GM23338 (cell line): ENCODE results near the gene NCAPH2. TPM values are rescaled to one million over a fixed set of nuclear protein-coding genes. Genes with fewer than 3 reads are reported as not detected.

Experiments used
- ATAC-seq: fragments of 200-7000 bp; cut with Tn5 transposase; 3 replicates; pipeline ENCODE4 v1.9.1; 2020
- DNase-seq: peaks from one replicate; pipeline ENCODE4 v3.0.0-alpha.2; 2015; ENCODE audit warnings: low spot score
- H2AFZ ChIP-seq: fragments of 200-600 bp; sonication (generic); 2 replicates; pipeline ENCODE4 v1.8.0; 2016; ENCODE audit warnings: antibody characterized with exemption, mild to moderate bottlenecking, moderate library complexity
- H3F3A ChIP-seq: fragments of 200-600 bp; sonication (generic); replicated peaks from 2 replicates; pipeline ENCODE4 v1.8.0; 2017; ENCODE audit warnings: antibody characterized with exemption, mixed run types, low read depth
- H3K27ac ChIP-seq: fragments of 200-600 bp; sonication (generic); 2 replicates; pipeline ENCODE4 v1.6.1; 2016; ENCODE audit warnings: low read depth
- H3K27me3 ChIP-seq: fragments of 200-600 bp; sonication (generic); 2 replicates; pipeline ENCODE4 v1.8.0; 2016; ENCODE audit warnings: mild to moderate bottlenecking, mixed run types, moderate library complexity; ENCODE audit not compliant: insufficient read depth
- H3K36me3 ChIP-seq: fragments of 200-600 bp; sonication (generic); 2 replicates; pipeline ENCODE4 v1.8.0; 2016; ENCODE audit warnings: mild to moderate bottlenecking; ENCODE audit not compliant: insufficient read depth
- H3K4me1 ChIP-seq: fragments of 200-600 bp; sonication (generic); 2 replicates; pipeline ENCODE4 v1.8.0; 2016; ENCODE audit warnings: mild to moderate bottlenecking, moderate library complexity; ENCODE audit not compliant: insufficient read depth
- H3K4me2 ChIP-seq: fragments of 200-600 bp; sonication (generic); 2 replicates; pipeline ENCODE4 v1.7.1; 2017; ENCODE audit warnings: mixed run types
- H3K4me3 ChIP-seq: fragments of 200-600 bp; sonication (generic); 2 replicates; pipeline ENCODE4 v1.6.1; 2016; ENCODE audit warnings: mixed run types
- H3K79me2 ChIP-seq: fragments of 200-600 bp; sonication (generic); replicated peaks from 2 replicates; pipeline ENCODE4 v1.8.0; 2017; ENCODE audit warnings: mild to moderate bottlenecking; ENCODE audit not compliant: insufficient read depth
- H3K9me2 ChIP-seq: fragments of 200-600 bp; sonication (generic); 2 replicates; pipeline ENCODE4 v1.8.0; 2017; ENCODE audit not compliant: insufficient read depth
- H4K20me1 ChIP-seq: fragments of 200-600 bp; sonication (generic); replicated peaks from 2 replicates; pipeline ENCODE4 v1.8.0; 2017; ENCODE audit warnings: mild to moderate bottlenecking; ENCODE audit not compliant: insufficient read depth
- H3K27ac Mint-ChIP-seq: 2 replicates; pipeline ENCODE4 v1.8.0; 2020; ENCODE audit warnings: inconsistent platforms, mild to moderate bottlenecking, moderate library complexity, mixed read lengths
- H3K27me3 Mint-ChIP-seq: 3 replicates; pipeline ENCODE4 v1.8.0; 2022; ENCODE audit warnings: low read depth, mild to moderate bottlenecking, moderate library complexity, mixed read lengths, inconsistent platforms; ENCODE audit not compliant: insufficient read depth, poor library complexity
- H3K36me3 Mint-ChIP-seq: 3 replicates; pipeline ENCODE4 v1.8.0; 2021; ENCODE audit warnings: low read depth, mild to moderate bottlenecking, inconsistent platforms, moderate library complexity, mixed read lengths
- H3K4me1 Mint-ChIP-seq: 3 replicates; pipeline ENCODE4 v1.8.0; 2020; ENCODE audit warnings: mild to moderate bottlenecking, inconsistent platforms, mixed read lengths
- H3K4me3 Mint-ChIP-seq: 3 replicates; pipeline ENCODE4 v1.8.0; 2021; ENCODE audit warnings: moderate library complexity, mild to moderate bottlenecking, inconsistent platforms, mixed read lengths
- H3K9me3 Mint-ChIP-seq: 3 replicates; pipeline ENCODE4 v1.8.0; 2020; ENCODE audit warnings: moderate library complexity, mild to moderate bottlenecking, inconsistent platforms, mixed read lengths
- CREB1 ChIP-seq: fragments of 250-450 bp; sonication (Bioruptor Pico); IDR thresholded peaks from 2 replicates; pipeline ENCODE4 v1.5.0; 2020; ENCODE audit warnings: low read depth, mild to moderate bottlenecking, moderate library complexity
- ETS1 ChIP-seq: IDR thresholded peaks from 2 replicates; pipeline ENCODE4 v1.6.1; 2016; ENCODE audit warnings: antibody characterized with exemption
- EZH2phosphoT487 ChIP-seq: fragments of 200-600 bp; sonication (generic); IDR thresholded peaks from one replicate; pipeline ENCODE4 v1.8.1; 2018; ENCODE audit warnings: antibody characterized with exemption; ENCODE audit not compliant: unreplicated experiment
- POLR2AphosphoS5 ChIP-seq: IDR thresholded peaks from 2 replicates; pipeline ENCODE4 v1.6.1; 2016; ENCODE audit warnings: antibody characterized with exemption, low read depth
- ZNF114 ChIP-seq: fragments of 250-450 bp; sonication (Bioruptor Pico); IDR thresholded peaks from 2 replicates; pipeline ENCODE4 v1.5.0; 2020; ENCODE audit warnings: mild to moderate bottlenecking, moderate library complexity
- ZNF462 ChIP-seq: fragments of 250-450 bp; sonication (Bioruptor Pico); IDR thresholded peaks from 2 replicates; pipeline ENCODE4 v1.5.0; 2020; ENCODE audit warnings: mild to moderate bottlenecking, moderate library complexity
- polyA plus RNA-seq: library from polyadenylated mRNA; unstranded; fragments of >200 nt; fragmentation: Nextera tagmentation; extraction: Ambion mirVana; gene quantifications from 2 replicates; pipeline ENCODE4 v1.2.1, GENCODE V29; 2016
- total RNA-seq: library from RNA; depleted of rRNA; stranded (reverse); fragments of >200 nt; shearing (Covaris generic); gene quantifications from 2 replicates; pipeline ENCODE4 v1.2.3, GENCODE V29; 2014

Gene NCAPH2
- total and polyA plus RNA-seq, 2 experiments from 2014 or later: 52.2 to 76.1 TPM

- TF ChIP-seq ZNF462 (no peak), CREB1 (CRISPR knock-in tag) (no peak), ETS1 (no peak)
Observed at GRCh38 chr22:50506611-50507420, 1.2 kb upstream of the NCAPH2 start (continued).

- H3K36me3 Mint-ChIP-seq: no peaks in the 10 kb centered on the region; the same call in 2 of the 3 replicates
- H3K4me1 ChIP-seq: peaks cover 7% of the 10 kb centered on the region
- peaks cover 37% of the 10 kb centered on the region for H3K79me2 ChIP-seq
- H3F3A ChIP-seq: 0 out of 2 replicates have a peak, but pooled peaks cover 6% of the 10 kb centered on the region
- no peaks in the 10 kb centered on the region for H3K36me3 ChIP-seq
- H3K27ac ChIP-seq: peak within 1 kb of the TSS; percentile 86; the same call in 1 of the 2 replicates
- ATAC-seq (peak; percentile 74), DNase-seq (peak; percentile 83)
- peak within 1 kb of the TSS; percentile 97 for H3K4me2 ChIP-seq
- TF ChIP-seq POLR2AphosphoS5 (peak; percentile 48; the same call in 1 of the 2 replicates), EZH2phosphoT487 (no peak), ZNF114 (CRISPR knock-in tag) (no peak)
- H3K4me3 Mint-ChIP-seq: peak within 1 kb of the TSS; percentile 93
- H3K27me3 Mint-ChIP-seq: peaks cover 9% of the 10 kb centered on the region
- no peaks in the 10 kb centered on the region for H3K9me3 Mint-ChIP-seq
- peaks cover 22% of the 10 kb centered on the region for H4K20me1 ChIP-seq
- H3K4me1 Mint-ChIP-seq: peaks cover 10% of the 10 kb centered on the region
- H3K27me3 ChIP-seq: no peaks in the 10 kb centered on the region
- H3K4me3 ChIP-seq: peak within 1 kb of the TSS; percentile 95
- peak within 1 kb of the TSS; percentile 98 for H3K27ac Mint-ChIP-seq
- no peaks in the 10 kb centered on the region for H3K9me2 ChIP-seq
- H2AFZ ChIP-seq: peak within 1 kb of the TSS; percentile 90
Observed at GRCh38 chr22:50507421-50507990, 518 bp upstream of the NCAPH2 start, which contains the start of gene LMF2. Gene LMF2, minus strand, starts transcription at chr22:50507702. Its CDS starts 27 bp downstream, at chr22:50507675.
